ENCODE measurements around the gene SPTLC1. TPM values are rescaled to one million over a fixed set of nuclear protein-coding genes. Genes with fewer than 3 reads are reported as not detected.
A peak's percentile ranks its signal among the peaks of the same experiment; 100 is the strongest.

The SPTLC1 gene
- total and polyA plus RNA-seq, 2 of the 8 experiments (the other 6 are each of a cell fraction or from before 2014, with no cell fraction given): 34.2 to 62.1 TPM

GRCh38 chr9:92003308-92004044 lies 111.7 kb downstream of the SPTLC1 start:
- FAIRE-seq: no peak
- Histone ChIP-seq H3K9ac (replicated peaks in 1 of 4; ENCODE audit: extremely low read depth in 1 of 4, low read depth in 3 of 4, low read length in 3 of 4) (no peak overlapping the region), H3K56ac (replicated peaks; ENCODE audit: insufficient read length, low read depth, low read length) (no peak overlapping the region), H4K91ac (replicated peaks; ENCODE audit: insufficient read length, low read length) (no peak overlapping the region), H3K23me2 (ENCODE audit: low read depth, low read length) (no peaks in the 10 kb centered on the region), H3K4me3 (ENCODE audit: extremely low read depth in 1 of 4, insufficient read depth in 2 of 4, low read depth in 3 of 4, low read length in 4 of 4) (no peak overlapping the region), H3K9me3 (ENCODE audit: insufficient read depth in 2 of 2, low read depth in 1 of 2, low read length in 1 of 2) (no peaks in the 10 kb centered on the region; a peak in 1 of 4 replicates), H3K79me2 (ENCODE audit: control insufficient read depth in 1 of 2, insufficient read depth in 2 of 2, low read length in 2 of 2) (no peaks in the 10 kb centered on the region), H3K23ac (ENCODE audit: insufficient read length) (no peak overlapping the region), H3K4ac (replicated peaks; ENCODE audit: insufficient read length, low read depth, low read length) (no peak overlapping the region), H3K27ac (ENCODE audit: low read depth, low read length) (no peak overlapping the region), H2AFZ (ENCODE audit: low read length) (0 out of 2 replicates have a peak overlapping the region, but pooled peaks have one; percentile 24), H2BK12ac (ENCODE audit: low read depth, low read length) (no peak overlapping the region), H3K14ac (ENCODE audit: insufficient read length) (no peak overlapping the region), H3K18ac (ENCODE audit: extremely low read depth, low read length) (no peak overlapping the region; the same call in 1 of the 2 replicates), H3K4me2 (ENCODE audit: insufficient read depth in 1 of 2, low read depth in 2 of 2, low read length in 2 of 2) (no peak overlapping the region), H2BK120ac (replicated peaks; ENCODE audit: low read depth, low read length) (no peak overlapping the region), H3K27me3 (replicated peaks in 1 of 4; ENCODE audit: control insufficient read depth in 3 of 4, extremely low read depth in 1 of 4, insufficient read depth in 3 of 4, low read length in 3 of 4) (no peaks in the 10 kb centered on the region), H4K20me1 (replicated peaks in 1 of 2; ENCODE audit: control insufficient read depth in 1 of 2, insufficient read depth in 2 of 2, low read length in 2 of 2) (no peaks in the 10 kb centered on the region), H2BK5ac (ENCODE audit: low read depth, low read length) (no peak overlapping the region), H3K36me3 (ENCODE audit: control insufficient read depth in 2 of 4, insufficient read depth in 4 of 4, low read length in 3 of 4) (no peaks in the 10 kb centered on the region), H2BK15ac (ENCODE audit: low read length) (no peak overlapping the region), H4K8ac (ENCODE audit: extremely low read depth, insufficient read depth, low read length) (no peak overlapping the region), H2AK5ac (ENCODE audit: low read depth, low read length) (no peak overlapping the region), H3K79me1 (ENCODE audit: low read depth, low read length) (no peaks in the 10 kb centered on the region), H3K4me1 (replicated peaks in 1 of 4; ENCODE audit: control insufficient read depth in 3 of 4, insufficient read depth in 4 of 4, low read length in 3 of 4) (no peaks in the 10 kb centered on the region), H2BK20ac (ENCODE audit: low read length) (no peak overlapping the region), H4K5ac (ENCODE audit: insufficient read length, low read depth, low read length) (no peak overlapping the region)
- POLR2A ChIA-PET (ENCODE audit: partially characterized antibody): no interaction called here
- peak in 1 of 2 experiments; percentile 44 for DNase-seq (ENCODE audit: low read depth in 1 of 2, low spot score in 2 of 2)
- CTCF ChIA-PET (ENCODE audit: partially characterized antibody): interaction anchor here (0.6 to 4.5 kb wide), 10 partner anchors 11 to 269 kb away, joined by 3 to 16 read pairs (median 4); no protein-coding TSS in a partner anchor
- 90% methylated on average over 31 of the region's 31 CpGs; no CpG with 5 or more reads in 1 of the 2 experiments for WGBS, 2 experiments (ENCODE audit: extremely low coverage in 1 of 2, insufficient coverage in 1 of 2, insufficient read length in 1 of 2, insufficient replicate concordance in 2 of 2, low coverage in 1 of 2, low lambda C conversion rate in 2 of 2, missing lambda C conversion rate in 1 of 2)
- TF ChIP-seq PHF8 (conservative IDR thresholded peaks at IDR 0.05; ENCODE audit: low read depth, low read length) (no peak), TCF12 (IDR thresholded peaks at IDR 0.05; ENCODE audit: low read depth, low read length) (no peak), POLR2AphosphoS5 (IDR thresholded peaks at IDR 0.05; ENCODE audit: low read depth, low read length) (no peak), RNF2 (IDR thresholded peaks at IDR 0.05; ENCODE audit: borderline replicate concordance, low read depth, low read length, missing control alignments, poor library complexity, severe bottlenecking) (no peak), SRF (IDR thresholded peaks at IDR 0.05; ENCODE audit: low read depth, low read length) (no peak), ASH2L (IDR thresholded peaks at IDR 0.05; ENCODE audit: low read length) (no peak), EGR1 (IDR thresholded peaks at IDR 0.05; ENCODE audit: borderline replicate concordance, low read depth, low read length) (no peak), CREB1 (IDR thresholded peaks at IDR 0.05) (no peak), TEAD4 (IDR thresholded peaks at IDR 0.05; ENCODE audit: low read depth, low read length) (no peak), BRCA1 (IDR thresholded peaks at IDR 0.05; ENCODE audit: low read depth, low read length) (no peak), JUN (IDR thresholded peaks at IDR 0.05; ENCODE audit: low read depth, low read length) (no peak), ZNF274 (IDR thresholded peaks at IDR 0.05; ENCODE audit: borderline replicate concordance, extremely low read depth, low read length) (no peak)
